Endodermal cell (in vitro differentiated cells): ENCODE results near the gene NFXL1. TPM values are rescaled to one million over a fixed set of nuclear protein-coding genes. Genes with fewer than 3 reads are reported as not detected.

Experiments used
- DNase-seq: peaks from one replicate; pipeline ENCODE4 v3.0.0-alpha.2; 2017
- H3K27ac ChIP-seq: 2 replicates; pipeline ENCODE4 v1.5.1; 2013; ENCODE audit warnings: mild to moderate bottlenecking, low read depth, low read length, moderate library complexity
- H3K27me3 ChIP-seq: 2 replicates; pipeline ENCODE4 v1.6.1; 2013; ENCODE audit warnings: mild to moderate bottlenecking, low read length, moderate library complexity; ENCODE audit not compliant: insufficient read depth, control insufficient read depth, poor library complexity, severe bottlenecking
- H3K36me3 ChIP-seq: 2 replicates; pipeline ENCODE4 v1.7.0; 2013; ENCODE audit warnings: mild to moderate bottlenecking, low read length, moderate library complexity; ENCODE audit not compliant: control insufficient read depth, insufficient read depth
- H3K4me1 ChIP-seq: one replicate; pipeline ENCODE4 v1.7.0; 2013; ENCODE audit warnings: low read length; ENCODE audit not compliant: control insufficient read depth, insufficient read depth
- H3K4me3 ChIP-seq: 2 replicates; pipeline ENCODE4 v1.5.1; 2013; ENCODE audit warnings: mild to moderate bottlenecking, low read length, moderate library complexity
- H3K9ac ChIP-seq: 2 replicates; pipeline ENCODE4 v1.6.1; 2013; ENCODE audit warnings: mild to moderate bottlenecking, low read length, moderate library complexity; ENCODE audit not compliant: poor library complexity, severe bottlenecking; ENCODE audit errors: extremely low read depth
- H3K9me3 ChIP-seq: 2 replicates; pipeline ENCODE4 v1.6.1; 2013; ENCODE audit warnings: mild to moderate bottlenecking, low read length, moderate library complexity; ENCODE audit not compliant: control insufficient read depth
- H3K27ac Mint-ChIP-seq: 2 replicates; pipeline ENCODE4 v1.8.0; 2020; ENCODE audit warnings: mixed read lengths
- H3K27me3 Mint-ChIP-seq: 2 replicates; pipeline ENCODE4 v1.8.0; 2021; ENCODE audit warnings: mild to moderate bottlenecking, mixed read lengths; ENCODE audit not compliant: insufficient read depth
- H3K36me3 Mint-ChIP-seq: 2 replicates; pipeline ENCODE4 v1.8.0; 2020; ENCODE audit warnings: low read depth, mixed read lengths
- H3K4me1 Mint-ChIP-seq: 2 replicates; pipeline ENCODE4 v1.8.0; 2020; ENCODE audit warnings: mixed read lengths
- H3K4me3 Mint-ChIP-seq: 2 replicates; pipeline ENCODE4 v1.8.0; 2020; ENCODE audit warnings: mild to moderate bottlenecking, moderate library complexity, mixed read lengths
- H3K9me3 Mint-ChIP-seq: 2 replicates; pipeline ENCODE4 v1.8.0; 2020; ENCODE audit warnings: mild to moderate bottlenecking, mixed read lengths
- WGBS, 2 experiments: methylation state at CpG; one replicate each; pipeline versions ENCODE4 v1.1.5 to v1.1.7; 2013; ENCODE audit warnings: missing lambda C conversion rate in 2 of 2, mixed read lengths in 1 of 2; ENCODE audit not compliant: insufficient coverage in 1 of 2, insufficient read length in 1 of 2; 5-methylcytosine and 5-hydroxymethylcytosine counted together
- long read RNA-seq, 4 experiments: library from polyadenylated mRNA in 2 of 4; library from RNA in 1 of 4; library from capped mRNA in 1 of 4; stranded (forward) in 3 of 4; unstranded in 1 of 4; transcript quantifications; one replicate each; pipeline ENCODE4 v2.0.0, GENCODE V29; 2020 to 2021; ENCODE audit warnings: inconsistent platforms in 1 of 4
- polyA plus RNA-seq, 2 experiments: library from polyadenylated mRNA; stranded (reverse); fragments of 50-300 nt; gene quantifications; one replicate each; pipeline ENCODE4 v1.2.3, GENCODE V29; 2013
- total RNA-seq, 2 donors: library from RNA; stranded (reverse); fragmentation: NEBNext Ultra II Directional in 1 of 2; extraction: Animal tissue kit (Norgen Biotek cat#: 25700) in 1 of 2; gene quantifications; 2 replicates in 1 of 2; 3 replicates in 1 of 2; pipeline ENCODE4 v1.2.1, GENCODE V29; 2021
- TF ChIP-seq, protein P1 (sequence below): fragments of 200-600 bp; sonication (generic); conservative IDR thresholded peaks from 2 replicates; pipeline ENCODE4 v1.5.0; 2021; ENCODE audit warnings: antibody characterized with exemption, mild to moderate bottlenecking

Gene NFXL1
- total RNA-seq = 10 to 100 TPM; 33.0 to 33.7 TPM
- polyA plus RNA-seq (2013, experiment 1 of 2) = 18.8 TPM
- polyA plus RNA-seq (2013, experiment 2 of 2) = 17.5 TPM
- long read RNA-seq, experiment 1, partial matches to known transcripts = 5 of 7 reads
- long read RNA-seq, experiment 1, other reads (novel, unspliced or antisense) = 2 of 7 reads
- long read RNA-seq, experiment 2, transcript NFXL1-202 (23 exons, 3,728 nt) = major isoform, 28 of 42 reads
- long read RNA-seq, experiment 2, partial matches to known transcripts = 5 of 42 reads
- long read RNA-seq, experiment 2, other reads (novel, unspliced or antisense) = 7 of 42 reads
- long read RNA-seq, experiment 3, transcript NFXL1-202 (23 exons, 3,728 nt) = major isoform, 33 of 81 reads
- long read RNA-seq, experiment 3, transcript NFXL1-206 (23 exons, 3,833 nt) = minor isoform, 6 of 81 reads
- long read RNA-seq, experiment 3, partial matches to known transcripts = 33 of 81 reads
- long read RNA-seq, experiment 3, other reads (novel, unspliced or antisense) = 8 of 81 reads
- long read RNA-seq, experiment 4, partial matches to known transcripts = 3 of 6 reads
- long read RNA-seq, experiment 4, other reads (novel, unspliced or antisense) = 2 of 6 reads

DNA sequence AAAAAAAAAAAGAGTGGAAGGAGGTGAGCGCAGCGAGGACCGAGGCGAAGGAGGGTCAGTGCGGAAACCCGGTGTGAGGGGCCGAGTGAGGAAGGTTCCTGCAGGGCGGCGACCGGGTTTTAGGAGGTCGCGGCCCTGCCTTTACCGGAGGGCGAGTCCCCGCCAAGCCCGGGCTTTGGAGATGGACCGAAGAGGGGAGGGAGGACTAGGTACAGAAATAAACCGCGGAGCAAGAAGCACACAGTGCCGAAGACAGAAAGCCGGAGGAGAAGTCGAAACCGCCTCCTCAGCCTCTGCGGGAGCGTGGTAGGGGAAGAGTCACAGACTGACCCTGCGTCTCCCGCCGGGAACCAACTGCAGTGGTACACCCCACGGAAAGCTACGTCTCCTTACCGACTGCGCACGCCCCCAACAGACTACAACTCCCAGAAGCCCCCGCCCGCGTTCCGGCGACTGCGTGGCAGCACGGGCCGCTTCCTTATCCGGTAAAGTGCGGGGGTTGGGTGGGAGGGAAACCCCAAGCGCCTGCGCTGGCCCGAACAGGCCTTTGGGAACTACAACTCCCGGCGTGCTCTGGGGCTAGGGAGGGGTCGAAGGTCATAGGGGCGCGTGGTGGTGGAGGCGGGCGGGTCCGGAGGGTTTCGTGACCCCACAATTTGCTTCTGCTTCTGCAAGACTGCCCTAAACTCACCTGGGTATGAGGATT is at the start of gene NFXL1:
TSS of gene NFXL1 (minus strand) at position 364 of the 706 bp plus-strand sequence. CDS start 380 bp downstream, outside the sequence.
- H3K4me1 Mint-ChIP-seq = peaks cover 23% of the 10 kb centered on the region
- peak within 1 kb of the TSS; percentile 99 for H3K4me3 Mint-ChIP-seq
- H3K27me3 ChIP-seq = no peaks in the 10 kb centered on the region
- peak within 1 kb of the TSS; percentile 47 for H3K27ac ChIP-seq
- DNase-seq = peak; percentile 99
- TF ChIP-seq, protein P1, sequence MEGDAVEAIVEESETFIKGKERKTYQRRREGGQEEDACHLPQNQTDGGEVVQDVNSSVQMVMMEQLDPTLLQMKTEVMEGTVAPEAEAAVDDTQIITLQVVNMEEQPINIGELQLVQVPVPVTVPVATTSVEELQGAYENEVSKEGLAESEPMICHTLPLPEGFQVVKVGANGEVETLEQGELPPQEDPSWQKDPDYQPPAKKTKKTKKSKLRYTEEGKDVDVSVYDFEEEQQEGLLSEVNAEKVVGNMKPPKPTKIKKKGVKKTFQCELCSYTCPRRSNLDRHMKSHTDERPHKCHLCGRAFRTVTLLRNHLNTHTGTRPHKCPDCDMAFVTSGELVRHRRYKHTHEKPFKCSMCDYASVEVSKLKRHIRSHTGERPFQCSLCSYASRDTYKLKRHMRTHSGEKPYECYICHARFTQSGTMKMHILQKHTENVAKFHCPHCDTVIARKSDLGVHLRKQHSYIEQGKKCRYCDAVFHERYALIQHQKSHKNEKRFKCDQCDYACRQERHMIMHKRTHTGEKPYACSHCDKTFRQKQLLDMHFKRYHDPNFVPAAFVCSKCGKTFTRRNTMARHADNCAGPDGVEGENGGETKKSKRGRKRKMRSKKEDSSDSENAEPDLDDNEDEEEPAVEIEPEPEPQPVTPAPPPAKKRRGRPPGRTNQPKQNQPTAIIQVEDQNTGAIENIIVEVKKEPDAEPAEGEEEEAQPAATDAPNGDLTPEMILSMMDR = no peak
- 0% methylated on average over 8 to 54 of the region's 55 CpGs for WGBS, 2 experiments
- peaks cover 22% of the 10 kb centered on the region for H3K9me3 Mint-ChIP-seq
- no peaks in the 10 kb centered on the region for H3K9me3 ChIP-seq
- peaks cover 3% of the 10 kb centered on the region for H3K4me1 ChIP-seq
- peak within 1 kb of the TSS; percentile 84 for H3K9ac ChIP-seq
- peaks cover 36% of the 10 kb centered on the region for H3K36me3 Mint-ChIP-seq
- H3K4me3 ChIP-seq = peak within 1 kb of the TSS; percentile 100
- H3K27me3 Mint-ChIP-seq = peaks cover 5% of the 10 kb centered on the region
- H3K27ac Mint-ChIP-seq = peak within 1 kb of the TSS; percentile 98
- H3K36me3 ChIP-seq = peaks cover 23% of the 10 kb centered on the region

DNA sequence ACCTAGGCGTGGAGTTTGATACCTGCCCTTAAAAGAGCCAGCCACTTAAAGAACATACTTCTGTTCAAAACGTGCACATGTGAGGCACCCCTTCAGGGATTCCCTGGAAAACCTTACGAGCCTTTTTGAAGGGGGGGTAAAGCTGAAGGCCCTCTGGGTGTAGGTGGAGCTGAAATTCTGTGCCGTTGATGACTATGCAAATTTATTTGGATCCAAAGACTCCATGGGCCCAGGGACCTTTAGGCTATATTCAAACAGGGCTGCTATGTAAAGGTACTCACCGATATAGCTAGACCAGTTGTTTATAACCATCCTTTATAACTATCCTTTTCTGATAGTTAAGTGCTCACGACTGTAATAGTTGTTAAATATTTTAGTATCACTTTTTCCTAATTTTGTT is 40.3 kb upstream of the NFXL1 start:
- WGBS, 2 experiments = 88 to 100% methylated on average over 3 to 5 of the region's 6 CpGs
- Histone ChIP-seq H3K9ac (no peak overlapping the region), H3K9me3 (no peaks in the 10 kb centered on the region), H3K27me3 (no peaks in the 10 kb centered on the region), H3K4me3 (no peak overlapping the region), H3K27ac (no peak overlapping the region), H3K36me3 (no peaks in the 10 kb centered on the region), H3K4me1 (no peaks in the 10 kb centered on the region)
- no peaks in the 10 kb centered on the region for H3K4me1 Mint-ChIP-seq
- no peaks in the 10 kb centered on the region for H3K36me3 Mint-ChIP-seq
- no peak overlapping the region for H3K4me3 Mint-ChIP-seq
- H3K27ac Mint-ChIP-seq = no peak overlapping the region
- TF ChIP-seq, protein P1 = no peak
- no peaks in the 10 kb centered on the region for H3K27me3 Mint-ChIP-seq
- DNase-seq = no peak
- no peaks in the 10 kb centered on the region for H3K9me3 Mint-ChIP-seq

DNA sequence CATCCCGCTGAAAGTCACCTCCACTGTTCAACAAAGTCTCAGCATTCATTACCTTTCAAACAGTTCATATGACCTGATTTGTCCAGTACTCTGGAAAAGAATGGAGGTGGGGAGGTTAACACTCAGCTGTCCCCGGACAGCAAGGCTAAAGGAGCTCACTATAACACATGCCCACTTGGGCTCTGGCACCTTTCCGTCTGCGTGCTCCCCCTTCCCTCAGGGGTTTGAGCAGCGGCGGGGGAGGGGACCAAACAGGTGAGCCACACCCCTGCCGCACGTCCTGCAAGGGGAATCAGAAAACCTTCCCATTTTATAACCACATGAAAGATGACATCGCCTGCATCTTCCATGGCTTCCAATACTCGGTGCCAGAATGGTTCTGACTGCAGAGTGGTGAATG is 39.9 kb upstream of the NFXL1 start:
- no peak overlapping the region for H3K9ac ChIP-seq
- Mint-ChIP-seq H3K27me3 (no peaks in the 10 kb centered on the region), H3K36me3 (no peaks in the 10 kb centered on the region), H3K4me3 (no peak overlapping the region), H3K27ac (no peak overlapping the region), H3K9me3 (no peaks in the 10 kb centered on the region), H3K4me1 (no peaks in the 10 kb centered on the region)
- TF ChIP-seq, protein P1 = no peak
- no peak overlapping the region for H3K27ac ChIP-seq
- 83 to 94% methylated on average over 5 to 10 of the region's 10 CpGs for WGBS, 2 experiments
- H3K9me3 ChIP-seq = no peaks in the 10 kb centered on the region
- H3K36me3 ChIP-seq = no peaks in the 10 kb centered on the region
- no peaks in the 10 kb centered on the region for H3K4me1 ChIP-seq
- no peak overlapping the region for H3K4me3 ChIP-seq
- DNase-seq = no peak
- no peaks in the 10 kb centered on the region for H3K27me3 ChIP-seq
